Type B pancreatic cell (in vitro differentiated cells): ENCODE measurements around the gene COQ6. TPM values are rescaled to one million over a fixed set of nuclear protein-coding genes. Genes with fewer than 3 reads are reported as not detected.

Experiments used
- DNase-seq: peaks from one replicate; pipeline ENCODE4 v3.0.0; 2021; ENCODE audit warnings: mixed read lengths; ENCODE audit not compliant: unreplicated experiment; ENCODE audit errors: extremely low spot score
- H3K27ac Mint-ChIP-seq: 2 replicates; pipeline ENCODE4 v1.8.0; 2021; ENCODE audit warnings: mild to moderate bottlenecking, mixed read lengths
- H3K27me3 Mint-ChIP-seq: 2 replicates; pipeline ENCODE4 v1.8.0; 2021; ENCODE audit warnings: mixed read lengths
- H3K36me3 Mint-ChIP-seq: 2 replicates; pipeline ENCODE4 v1.8.0; 2021; ENCODE audit warnings: mixed read lengths
- H3K4me1 Mint-ChIP-seq: one replicate; pipeline ENCODE4 v1.8.0; 2021; ENCODE audit warnings: mixed read lengths; ENCODE audit not compliant: unreplicated experiment
- H3K4me3 Mint-ChIP-seq: 2 replicates; pipeline ENCODE4 v1.8.0; 2021; ENCODE audit warnings: mild to moderate bottlenecking, mixed read lengths
- H3K9me3 Mint-ChIP-seq: 2 replicates; pipeline ENCODE4 v1.8.0; 2021; ENCODE audit warnings: mixed read lengths
- CTCF ChIP-seq: fragments of 200-600 bp; sonication (generic); conservative IDR thresholded peaks from 2 replicates; pipeline ENCODE4 v1.5.0; 2021; ENCODE audit warnings: antibody characterized with exemption, mild to moderate bottlenecking
- total RNA-seq: library from RNA; stranded (reverse); gene quantifications from 2 replicates; pipeline ENCODE4 v1.2.1, GENCODE V29; 2021; ENCODE audit warnings: low replicate concordance

The COQ6 gene
- total RNA-seq, 1 donor from 2014 or later, result 21.2 TPM

GRCh38 chr14:73944432-73945158, 5.5 kb upstream of the COQ6 start:
- Mint-ChIP-seq H3K27me3 (peaks cover 3% of the 10 kb centered on the region), H3K4me1 (peaks cover under 1% of the 10 kb centered on the region)

GRCh38 chr14:73945159-73945670, 4.9 kb upstream of the COQ6 start:
- Mint-ChIP-seq H3K4me3 (no peak overlapping the region), H3K27ac (no peak overlapping the region), H3K4me1 (peaks cover 5% of the 10 kb centered on the region), H3K9me3 (no peaks in the 10 kb centered on the region), H3K27me3 (peaks cover 3% of the 10 kb centered on the region), H3K36me3 (peaks cover 3% of the 10 kb centered on the region)
- no peak for TF ChIP-seq CTCF
- no peak for DNase-seq

More at GRCh38 chr14:73944432-73945158, 5.5 kb upstream of the COQ6 start:
- H3K36me3 Mint-ChIP-seq, result peaks cover 5% of the 10 kb centered on the region
- no peak overlapping the region for H3K27ac Mint-ChIP-seq
- TF ChIP-seq CTCF, result no peak
- DNase-seq, result no peak
- no peaks in the 10 kb centered on the region for H3K9me3 Mint-ChIP-seq
- no peak overlapping the region for H3K4me3 Mint-ChIP-seq

GRCh38 chr14:73953731-73954130, 3.6 kb downstream of the COQ6 start:
- no peak for TF ChIP-seq CTCF
- Mint-ChIP-seq H3K4me1 (peaks cover 13% of the 10 kb centered on the region), H3K9me3 (no peaks in the 10 kb centered on the region), H3K4me3 (no peak overlapping the region), H3K27ac (no peak overlapping the region), H3K27me3 (no peaks in the 10 kb centered on the region), H3K36me3 (peaks cover 3% of the 10 kb centered on the region)
- DNase-seq, result no peak

GRCh38 chr14:73955674-73956073, 5.6 kb downstream of the COQ6 start:
- Mint-ChIP-seq H3K4me1 (peaks cover 5% of the 10 kb centered on the region), H3K4me3 (no peak overlapping the region), H3K27ac (no peak overlapping the region), H3K27me3 (no peaks in the 10 kb centered on the region), H3K9me3 (no peaks in the 10 kb centered on the region), H3K36me3 (peaks cover 8% of the 10 kb centered on the region)
- DNase-seq, result no peak
- no peak for TF ChIP-seq CTCF

GRCh38 chr14:73958591-73958990, 8.5 kb downstream of the COQ6 start:
- Mint-ChIP-seq H3K4me1 (no peaks in the 10 kb centered on the region), H3K9me3 (no peaks in the 10 kb centered on the region), H3K36me3 (peaks cover 11% of the 10 kb centered on the region), H3K27me3 (no peaks in the 10 kb centered on the region), H3K4me3 (no peak overlapping the region), H3K27ac (no peak overlapping the region)
- DNase-seq, result no peak
- no peak for TF ChIP-seq CTCF
